A673 (cell line): Measurements from ENCODE around the gene TCTN3.

Source experiments
- EZH2 ChIP-seq: fragments of 200-600 bp; sonication (generic); IDR thresholded peaks from 2 replicates; pipeline ENCODE4 v1.6.1; 2017; ENCODE audit warnings: borderline replicate concordance, low read depth, mild to moderate bottlenecking, mixed read lengths, antibody characterized with exemption, low read length; ENCODE audit not compliant: poor library complexity, severe bottlenecking
- TF ChIP-seq, protein P1 (sequence below): fragments of 300-800, 200-600 bp; sonication (generic); conservative IDR thresholded peaks from 2 replicates; pipeline ENCODE4 v1.5.1; 2017; ENCODE audit warnings: low read depth, mild to moderate bottlenecking, antibody characterized with exemption, low read length, moderate library complexity, mixed read lengths

DNA sequence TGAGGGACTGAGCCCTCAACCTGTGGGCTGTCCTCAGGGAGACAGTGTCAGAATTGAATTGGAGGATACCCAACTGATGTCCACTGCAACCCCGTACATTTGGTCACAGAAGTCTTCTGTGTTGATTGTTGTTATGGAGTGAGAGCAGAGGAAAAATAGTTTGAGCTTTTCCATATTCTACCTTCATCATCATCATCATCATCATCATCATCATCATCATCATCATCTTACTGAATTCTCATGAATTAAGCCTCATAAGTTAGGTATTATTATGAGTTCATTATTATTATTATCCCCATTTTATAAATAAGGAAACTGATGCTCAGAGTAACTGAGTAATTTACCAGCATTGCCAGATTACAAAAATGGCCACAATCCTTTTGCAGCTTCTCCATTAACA is 45.6 kb downstream of the TCTN3 start:
- TF ChIP-seq, protein P1, sequence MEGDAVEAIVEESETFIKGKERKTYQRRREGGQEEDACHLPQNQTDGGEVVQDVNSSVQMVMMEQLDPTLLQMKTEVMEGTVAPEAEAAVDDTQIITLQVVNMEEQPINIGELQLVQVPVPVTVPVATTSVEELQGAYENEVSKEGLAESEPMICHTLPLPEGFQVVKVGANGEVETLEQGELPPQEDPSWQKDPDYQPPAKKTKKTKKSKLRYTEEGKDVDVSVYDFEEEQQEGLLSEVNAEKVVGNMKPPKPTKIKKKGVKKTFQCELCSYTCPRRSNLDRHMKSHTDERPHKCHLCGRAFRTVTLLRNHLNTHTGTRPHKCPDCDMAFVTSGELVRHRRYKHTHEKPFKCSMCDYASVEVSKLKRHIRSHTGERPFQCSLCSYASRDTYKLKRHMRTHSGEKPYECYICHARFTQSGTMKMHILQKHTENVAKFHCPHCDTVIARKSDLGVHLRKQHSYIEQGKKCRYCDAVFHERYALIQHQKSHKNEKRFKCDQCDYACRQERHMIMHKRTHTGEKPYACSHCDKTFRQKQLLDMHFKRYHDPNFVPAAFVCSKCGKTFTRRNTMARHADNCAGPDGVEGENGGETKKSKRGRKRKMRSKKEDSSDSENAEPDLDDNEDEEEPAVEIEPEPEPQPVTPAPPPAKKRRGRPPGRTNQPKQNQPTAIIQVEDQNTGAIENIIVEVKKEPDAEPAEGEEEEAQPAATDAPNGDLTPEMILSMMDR, result no peak
- TF ChIP-seq EZH2, result no peak
